ENCODE results near the gene NOL6.

NOL6 gene

DNA sequence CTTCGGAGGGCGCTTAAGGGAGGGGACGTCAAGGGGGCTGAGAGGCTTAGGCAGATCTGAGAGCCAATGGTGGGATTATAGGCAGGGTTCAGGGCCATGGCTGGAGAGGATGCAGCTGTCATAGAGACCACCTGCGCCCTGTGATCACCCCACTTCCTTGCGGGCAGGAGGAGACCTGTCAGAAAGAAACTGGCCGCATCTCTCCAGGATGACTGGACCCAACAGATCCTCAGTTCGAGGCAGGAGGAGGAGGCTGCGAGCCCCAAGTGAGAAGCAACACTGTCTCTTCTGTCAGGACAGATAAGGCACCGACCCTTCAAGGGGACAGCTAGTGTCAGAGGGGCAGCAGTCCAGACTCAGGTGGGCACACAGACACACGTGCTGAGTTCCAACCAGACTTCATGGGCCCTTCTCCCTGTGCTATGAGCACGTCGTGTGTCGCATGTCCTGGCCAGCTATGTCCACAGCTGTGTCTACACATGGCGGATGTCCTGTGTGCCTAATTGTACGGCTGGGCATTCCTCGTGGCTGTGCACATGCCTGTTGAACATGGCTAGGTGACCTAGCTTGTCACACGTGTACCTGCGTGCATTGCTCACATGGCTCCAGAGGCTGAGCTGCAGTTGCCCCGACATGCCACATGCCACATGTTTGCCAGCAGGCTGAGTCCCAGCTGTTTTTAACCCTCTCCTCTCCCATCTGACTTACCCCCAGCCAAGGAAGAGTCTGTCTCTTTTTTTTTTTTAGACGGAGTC, 25.7 kb downstream of the NOL6 start:
- no peak for DNase-seq

DNA sequence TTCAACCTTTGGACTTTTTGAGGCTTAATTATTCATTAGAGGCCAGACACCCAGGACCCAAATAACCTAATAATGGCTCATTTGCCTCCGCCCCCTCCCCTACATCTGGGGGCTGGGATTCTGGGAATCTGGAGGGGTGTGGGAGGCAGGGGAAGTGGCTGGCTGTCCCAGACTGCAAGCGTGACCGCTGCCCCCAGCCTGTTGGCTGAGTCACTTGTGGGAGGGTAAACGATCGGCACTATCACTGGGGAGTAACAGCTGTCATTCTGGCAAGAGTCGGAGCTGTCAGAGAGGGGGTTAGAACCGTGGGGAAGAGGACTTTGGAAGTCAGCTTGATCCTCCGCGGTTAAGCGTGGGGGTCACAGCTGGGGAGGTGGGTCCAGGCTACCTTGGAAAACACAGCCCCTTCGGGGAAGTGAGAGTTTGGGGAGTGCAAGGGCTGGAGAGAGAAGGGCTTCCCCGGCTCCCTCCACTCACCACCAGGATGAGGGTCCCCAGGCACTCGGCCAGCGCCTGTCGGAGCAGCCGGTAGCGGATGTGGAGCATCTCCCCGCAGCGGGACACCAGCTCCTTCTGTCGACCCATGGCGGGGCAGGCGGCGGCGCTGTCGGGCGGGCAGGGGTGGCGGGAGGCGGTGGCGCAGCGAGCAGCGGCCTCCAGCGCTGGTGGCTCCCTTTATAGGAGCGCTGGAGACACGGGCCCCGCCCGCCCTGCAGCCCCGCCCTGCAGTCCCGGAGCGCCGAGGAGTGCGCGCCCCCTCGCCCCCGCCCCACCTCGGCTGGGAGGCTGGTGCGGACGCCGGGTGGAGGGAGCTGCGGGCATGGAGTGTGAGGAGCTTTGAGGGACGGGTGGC, 26.6 kb downstream of the NOL6 start, which contains the start of gene AQP3:
AQP3 (minus strand) TSS at position 648 of the 853 bp plus-strand sequence; CDS start at position 585, 63 bp downstream.
- peak; percentile 69 to 85 for DNase-seq

DNA sequence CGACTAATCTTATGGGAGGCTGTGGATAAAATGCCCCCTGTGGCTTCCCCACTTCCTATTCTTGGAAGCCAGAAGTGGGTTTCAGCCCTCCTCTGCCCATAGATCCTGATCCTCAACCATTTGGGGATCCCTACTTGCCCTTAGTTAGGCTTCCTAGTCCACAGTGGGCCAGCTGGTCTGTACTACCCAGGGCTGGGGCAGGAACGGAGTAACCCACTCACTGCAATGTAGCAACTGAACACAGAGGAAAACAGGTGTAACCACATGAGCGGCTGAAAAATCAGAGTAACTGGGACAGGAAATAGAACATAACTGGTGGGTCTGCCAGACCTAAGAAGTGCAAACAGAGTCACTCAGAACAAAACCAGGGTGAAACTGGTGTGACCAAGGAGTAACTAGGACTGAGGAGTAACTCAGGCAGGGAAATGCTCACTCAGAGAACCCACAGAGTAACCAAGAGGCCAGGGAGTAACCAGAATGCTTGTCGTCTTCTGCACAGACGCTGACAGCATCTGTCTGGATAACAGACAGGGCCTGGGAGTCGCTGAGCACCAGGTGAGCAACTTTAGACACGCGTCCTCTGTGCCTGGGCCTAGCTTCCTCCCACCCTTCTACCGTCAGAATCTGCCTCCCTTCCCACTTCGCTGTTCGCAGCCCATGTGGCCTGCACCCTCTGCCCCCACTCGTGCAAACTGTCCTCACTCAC, 27.3 kb downstream of the NOL6 start:
- peak; percentile 20 to 69 for DNase-seq

DNA sequence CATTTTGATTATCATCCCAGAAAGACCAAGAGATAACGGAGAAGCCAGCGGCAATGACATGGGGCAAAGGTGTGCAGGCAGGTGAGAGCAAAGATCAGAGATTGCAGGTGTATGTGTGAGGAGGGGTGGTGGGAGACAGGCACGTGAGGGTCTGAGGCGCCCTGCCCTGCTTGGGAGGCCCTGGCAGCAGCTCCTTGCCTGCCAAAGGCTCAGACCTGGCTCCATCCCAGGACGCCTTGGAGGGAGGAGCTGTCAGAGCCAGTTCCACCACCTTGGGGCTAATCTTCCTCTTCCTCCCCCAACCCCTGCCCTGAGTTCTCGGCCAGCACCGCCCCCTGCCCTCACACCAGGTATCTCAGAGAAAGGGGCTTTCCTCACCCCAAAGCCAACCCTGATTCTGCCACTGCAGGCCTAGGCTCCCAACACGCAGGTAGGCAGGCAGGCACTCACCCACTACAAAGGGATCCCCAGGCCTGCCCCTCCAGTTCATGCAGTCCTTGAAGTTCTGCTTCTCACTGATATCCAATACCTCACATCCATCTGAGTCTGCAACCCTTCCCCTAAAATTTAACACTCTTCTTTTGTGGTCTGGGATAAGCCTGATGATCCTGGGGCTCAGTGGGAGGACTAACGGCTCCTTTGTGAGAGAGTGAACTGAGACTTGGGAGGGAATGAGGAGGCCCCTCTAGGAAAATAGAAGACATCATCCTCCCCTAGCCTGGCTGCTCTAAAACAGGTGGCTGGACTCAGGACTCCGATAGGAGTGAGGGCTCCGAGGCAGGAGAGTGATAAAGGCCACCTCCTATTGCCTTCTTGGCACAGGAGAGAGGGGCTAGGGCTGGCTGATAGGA, 28.1 kb downstream of the NOL6 start:
- DNase-seq: peak; percentile 9 to 50

DNA sequence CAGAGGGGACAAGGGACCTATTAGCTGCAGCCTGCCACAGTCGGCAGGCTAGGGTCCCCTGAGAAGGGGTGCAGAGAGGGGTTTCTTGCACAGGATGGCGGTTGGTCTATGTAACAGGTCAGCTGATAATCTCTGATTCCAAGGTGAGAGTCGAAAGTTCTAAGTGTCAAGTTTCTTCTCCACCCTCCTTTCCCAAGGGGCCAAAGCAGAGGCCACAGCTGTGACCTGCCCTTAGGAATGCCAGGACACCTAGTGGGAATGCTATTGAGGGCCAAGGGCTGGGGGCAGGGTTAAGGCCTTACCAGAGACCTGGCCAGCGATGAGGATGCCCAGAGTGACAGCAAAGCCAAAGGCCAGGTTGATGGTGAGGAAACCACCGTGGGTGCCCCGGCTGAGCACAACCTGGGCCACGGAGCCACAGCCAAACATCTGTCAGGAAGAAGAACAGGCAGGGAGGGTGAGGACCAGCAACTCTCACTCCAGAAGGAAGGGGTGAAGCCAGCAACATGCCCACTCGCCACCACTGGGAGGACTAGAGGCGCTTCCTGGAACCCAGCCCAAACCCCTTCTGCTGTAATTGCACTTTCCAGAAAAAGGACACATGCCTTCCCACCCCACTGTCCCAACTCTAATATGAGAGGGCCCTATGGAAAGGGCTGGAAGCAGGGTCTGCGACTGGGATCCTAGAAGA, 30.1 kb downstream of the NOL6 start:
- no peak for DNase-seq

DNA sequence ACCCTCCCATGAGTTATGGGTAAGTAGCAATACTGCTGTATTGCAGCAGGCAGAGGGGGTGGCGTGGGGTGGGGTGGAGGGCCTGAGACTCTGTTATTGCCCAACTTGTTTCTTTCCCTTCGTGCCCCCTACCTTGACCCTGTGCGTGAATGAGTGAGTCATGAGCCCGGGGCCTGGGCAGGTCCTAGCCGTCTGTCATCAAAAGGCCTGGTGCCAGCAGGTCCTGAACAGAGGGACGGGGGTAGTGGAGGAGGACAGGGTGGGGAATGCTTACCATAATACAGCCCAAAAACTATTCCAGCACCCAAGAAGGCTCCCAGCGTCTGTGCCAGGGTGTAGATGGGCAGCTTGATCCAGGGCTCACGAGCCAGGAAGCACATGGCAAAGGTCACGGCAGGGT, 30.7 kb downstream of the NOL6 start:
- no peak for DNase-seq

DNA sequence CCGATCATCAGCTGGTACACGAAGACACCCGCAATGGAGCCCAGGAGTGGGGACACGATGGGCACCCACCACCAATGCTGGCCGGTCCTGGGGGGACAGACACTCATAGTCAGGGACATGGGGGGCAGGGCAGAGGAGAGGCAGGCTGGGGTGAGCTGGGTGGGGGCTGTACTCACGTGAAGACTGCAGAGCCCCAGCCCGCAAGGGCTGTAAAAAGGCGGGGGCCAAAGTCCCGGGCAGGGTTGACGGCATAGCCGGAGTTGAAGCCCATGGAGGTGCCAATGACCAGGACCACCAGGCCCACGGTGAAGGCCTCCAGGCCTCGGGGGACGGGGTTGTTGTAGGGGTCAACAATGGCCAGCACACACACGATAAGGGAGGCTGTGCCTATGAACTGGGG, 31.6 kb downstream of the NOL6 start:
- DNase-seq: no peak

DNA sequence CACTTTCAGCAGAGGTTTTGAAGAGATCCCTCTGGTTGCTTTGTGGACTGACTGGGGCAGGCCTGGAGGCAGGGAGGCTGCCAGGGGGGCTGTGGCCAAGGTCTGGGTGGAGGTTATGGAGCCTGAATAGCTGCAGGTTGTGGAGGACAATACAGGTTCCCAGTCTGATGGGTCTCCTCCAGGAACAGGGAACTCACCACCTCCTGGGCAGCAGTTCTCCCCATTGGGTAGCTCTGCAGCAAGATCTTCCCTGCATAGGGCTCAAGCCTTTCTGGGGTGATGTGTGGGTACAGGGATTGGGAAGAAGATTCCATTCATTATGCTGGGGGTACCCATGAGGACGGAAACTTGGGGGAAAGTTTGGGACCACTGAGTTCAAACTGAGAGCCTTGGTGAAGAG, 33.1 kb downstream of the NOL6 start:
- DNase-seq: no peak

DNA sequence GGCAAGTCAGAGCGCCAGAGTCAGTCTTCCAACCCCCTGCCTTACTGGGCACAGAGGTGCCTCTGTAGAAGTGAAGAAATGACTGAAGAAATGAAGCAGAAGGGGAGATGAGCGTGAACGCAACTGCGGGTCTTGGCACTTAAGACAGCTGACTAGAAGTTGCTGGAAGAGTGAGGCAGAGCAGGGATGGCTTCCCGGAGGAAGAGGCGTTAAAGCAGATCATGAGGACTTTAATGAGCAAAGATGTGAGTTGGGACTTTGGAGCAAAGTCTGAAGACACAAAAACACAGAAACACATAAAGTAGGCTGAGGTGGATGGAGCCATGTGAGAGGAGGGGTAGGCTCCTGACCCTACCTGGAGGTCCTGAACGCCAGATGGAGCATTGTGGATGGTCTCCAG, 33.5 kb downstream of the NOL6 start:
- no peak for DNase-seq

DNA sequence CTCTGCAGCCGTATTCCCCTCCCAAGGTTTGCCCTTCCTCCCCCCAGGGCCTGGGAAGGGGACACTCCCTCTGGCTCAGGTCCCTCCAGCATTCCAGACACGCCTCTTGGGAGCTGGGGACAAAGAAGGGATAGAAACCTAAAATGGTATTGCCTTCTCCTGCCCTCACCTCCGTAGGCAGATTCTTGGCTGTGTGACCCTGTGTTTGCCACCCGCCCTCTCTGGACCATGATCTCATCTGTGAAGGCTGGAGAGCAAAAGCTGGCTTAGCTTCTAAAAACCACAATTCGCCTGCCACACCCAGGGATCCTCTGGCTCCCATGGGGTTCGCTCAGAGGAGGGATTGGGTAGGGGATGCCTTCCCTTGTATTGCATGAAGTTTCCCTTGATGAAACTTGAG, 34.0 kb downstream of the NOL6 start:
- DNase-seq: no peak

DNA sequence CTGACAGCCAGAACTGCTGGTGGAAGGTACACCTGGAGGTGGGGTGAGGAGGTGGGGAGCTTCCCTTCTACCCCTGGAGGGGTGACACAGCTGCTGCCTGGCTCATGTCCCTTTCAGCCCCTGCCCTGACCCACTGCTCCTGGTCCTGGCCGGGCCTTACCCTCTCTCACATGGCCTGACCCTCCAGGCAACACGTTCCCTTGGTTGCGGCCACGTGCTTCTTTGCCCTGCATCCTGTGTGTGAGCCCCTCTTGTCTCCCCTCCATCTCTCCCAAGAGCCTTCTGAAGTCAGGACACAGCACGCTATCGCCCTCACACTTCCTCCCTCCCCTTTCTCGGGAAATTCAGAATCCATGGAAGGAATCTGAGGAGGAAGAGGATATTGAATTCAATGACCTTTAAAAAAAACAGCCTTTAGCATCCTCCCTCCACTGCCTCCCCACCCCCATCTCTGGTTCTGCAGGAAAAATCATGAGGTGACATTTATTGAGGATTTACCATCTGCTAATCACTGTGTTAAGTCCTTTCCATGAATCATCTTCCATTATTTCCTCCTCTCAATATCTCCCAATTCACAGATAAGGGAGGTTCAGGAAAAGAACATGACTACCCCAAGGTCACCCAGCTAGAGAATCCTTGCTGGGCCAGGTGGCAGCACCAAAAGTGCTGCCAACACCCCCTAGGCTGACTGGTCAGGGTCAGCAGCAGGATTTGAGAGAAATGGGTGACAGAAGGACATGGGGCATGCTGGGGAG, 34.6 kb downstream of the NOL6 start:
- DNase-seq: no peak

DNA sequence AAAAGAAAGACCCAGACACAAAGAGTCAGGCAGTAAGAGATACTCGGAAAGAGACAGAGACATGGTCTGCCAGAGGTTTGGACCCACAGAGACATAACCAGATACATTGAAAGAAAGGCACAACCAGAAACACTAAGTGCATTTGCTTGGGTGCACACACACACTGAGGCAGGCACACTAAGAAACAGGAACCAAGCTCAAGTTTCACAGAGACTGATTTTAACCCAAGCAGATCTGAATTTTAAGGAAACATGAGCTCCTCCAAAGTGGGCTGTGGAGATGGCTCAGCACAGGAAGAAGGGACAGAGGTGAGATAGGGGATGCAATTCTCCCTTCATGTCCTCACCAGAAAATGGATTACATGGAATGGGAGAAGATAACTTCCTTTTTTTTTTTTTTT, 35.8 kb downstream of the NOL6 start:
- no peak for DNase-seq

DNA sequence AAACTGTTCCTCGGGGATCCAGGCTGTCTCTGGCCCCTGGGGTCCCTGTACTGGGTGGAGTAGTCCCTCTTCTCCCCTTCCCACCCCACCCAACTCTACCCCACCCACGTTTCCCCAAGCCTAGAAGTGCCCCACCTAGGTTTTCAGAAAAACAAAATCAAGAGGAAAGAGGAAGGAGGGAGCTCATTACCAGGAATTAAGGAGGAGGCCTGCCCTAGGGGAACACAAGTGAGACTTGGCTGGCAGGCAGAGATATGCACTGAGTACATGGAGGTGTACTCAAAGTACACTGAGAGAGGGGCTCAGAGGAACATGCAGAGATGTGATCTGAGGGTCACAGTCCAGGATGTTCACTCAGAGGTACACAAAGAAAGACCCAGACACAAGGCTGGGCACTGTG, 36.5 kb downstream of the NOL6 start:
- DNase-seq: no peak

DNA sequence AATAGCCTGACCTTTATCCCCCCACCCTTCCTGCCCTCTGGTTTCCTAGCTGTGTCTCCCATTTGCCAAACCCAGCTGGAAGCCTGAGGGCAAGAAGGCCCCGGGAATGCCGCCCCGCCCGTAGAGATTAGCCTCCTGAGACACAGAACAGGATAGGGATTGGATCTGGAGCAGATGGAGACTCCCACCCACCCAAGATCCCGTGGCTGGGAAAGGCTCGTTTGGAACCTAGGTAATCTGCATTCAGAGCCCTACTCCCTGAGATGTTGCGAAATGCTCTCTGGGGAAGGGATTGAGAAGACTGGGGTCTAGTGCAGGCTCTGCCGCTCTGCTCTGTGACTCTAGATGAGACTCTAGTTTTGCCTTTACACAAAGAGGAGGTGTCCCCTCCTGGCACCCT, 37.3 kb downstream of the NOL6 start:
- DNase-seq: no peak

DNA sequence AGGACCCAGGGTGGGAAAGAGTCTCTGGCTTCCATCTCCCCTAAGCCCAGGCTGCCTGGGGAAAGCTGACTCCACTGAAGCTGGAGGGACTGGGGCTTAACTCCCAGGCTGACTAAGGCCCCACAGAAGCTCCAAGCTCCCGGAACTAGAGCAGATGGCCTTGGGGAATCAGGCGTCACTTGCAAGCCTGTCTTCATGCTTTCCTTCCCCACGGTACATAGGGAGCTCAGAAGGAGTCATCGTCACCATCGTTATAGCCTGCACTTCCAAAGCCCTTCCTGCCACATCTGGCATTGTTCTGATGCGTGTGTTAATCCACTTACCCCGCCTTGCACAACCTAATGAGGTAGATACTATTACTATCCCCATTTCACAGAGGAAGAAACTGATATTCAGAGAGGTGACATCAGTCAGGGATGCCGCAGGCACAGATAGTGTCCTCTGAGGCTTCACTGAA, 37.9 kb downstream of the NOL6 start:
- DNase-seq: no peak

DNA sequence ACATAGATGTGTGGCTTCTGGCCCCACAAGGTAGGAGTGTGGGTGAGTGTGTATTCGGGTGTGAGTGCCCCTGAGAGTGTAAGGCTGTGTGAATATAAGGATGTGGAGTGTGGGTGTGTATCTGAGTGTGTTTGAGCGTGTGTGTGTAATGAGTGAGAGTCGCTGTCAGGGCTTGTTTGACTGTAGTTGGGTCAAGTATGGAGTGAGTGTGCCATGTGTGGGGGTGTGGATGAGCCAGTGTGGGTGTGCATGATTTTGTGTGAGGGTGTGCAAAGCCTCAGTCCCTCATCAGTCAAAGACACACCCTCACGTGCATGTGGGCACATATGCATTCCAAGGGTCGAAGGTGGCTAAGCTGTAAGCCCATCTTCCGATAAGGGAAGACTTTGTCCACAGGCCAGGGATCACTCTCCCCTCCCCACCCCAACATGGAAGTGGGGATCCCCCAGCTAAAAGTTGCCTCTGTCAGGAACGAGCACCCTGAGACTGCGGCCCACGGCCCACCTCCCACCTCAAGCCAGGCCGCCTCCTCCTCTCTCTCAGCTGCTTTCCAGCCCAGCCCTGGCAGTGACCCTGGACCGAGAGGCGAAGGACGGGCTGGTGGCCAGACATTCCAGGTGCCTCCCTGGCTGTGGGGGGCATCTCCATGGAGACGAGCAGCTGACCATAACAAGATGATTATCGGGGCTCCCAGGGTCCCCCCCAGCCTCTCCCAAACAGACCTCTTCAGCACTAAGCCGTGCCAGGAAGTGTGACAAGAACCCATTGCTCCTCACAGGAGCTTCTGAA, 39.2 kb downstream of the NOL6 start:
- no peak for DNase-seq

DNA sequence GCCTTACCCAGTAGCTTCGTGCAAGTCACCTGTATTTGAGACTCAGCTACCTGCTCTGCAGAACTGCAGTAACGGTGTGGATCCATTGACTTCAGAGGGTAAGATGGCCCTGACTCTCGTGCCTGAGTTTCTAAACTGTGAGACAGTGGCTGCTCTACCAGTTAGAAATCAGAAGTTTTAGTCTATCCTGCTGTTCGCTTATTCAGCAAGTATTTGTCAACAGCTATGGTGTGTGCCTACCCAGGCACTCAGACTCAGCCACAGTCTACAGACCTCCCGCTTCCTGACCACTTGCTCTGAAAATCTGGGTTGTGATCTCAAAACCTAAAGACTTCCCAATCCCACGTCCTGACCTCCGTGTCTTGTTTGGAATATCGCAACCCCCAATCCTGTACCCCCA, 39.9 kb downstream of the NOL6 start:
- no peak for DNase-seq

DNA sequence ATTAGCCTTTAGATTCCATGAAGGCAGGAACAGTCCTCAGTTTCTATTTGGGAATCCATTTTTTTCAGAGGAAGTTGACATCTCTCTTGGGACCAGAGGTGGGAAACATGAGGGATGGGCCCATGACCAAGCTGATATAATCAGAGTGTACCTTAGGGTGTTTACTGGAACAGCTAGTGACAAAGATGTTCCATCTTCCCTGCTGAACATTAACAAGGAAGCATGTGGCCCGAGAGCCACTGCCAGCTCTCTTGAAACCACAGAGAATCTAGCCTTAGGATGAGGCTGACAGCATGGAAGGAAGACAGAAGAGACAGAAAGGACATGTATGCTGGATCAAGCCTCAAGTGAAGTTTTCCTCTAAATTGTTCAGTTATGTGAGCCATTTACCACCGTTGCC, 42.3 kb downstream of the NOL6 start:
- DNase-seq: no peak

DNA sequence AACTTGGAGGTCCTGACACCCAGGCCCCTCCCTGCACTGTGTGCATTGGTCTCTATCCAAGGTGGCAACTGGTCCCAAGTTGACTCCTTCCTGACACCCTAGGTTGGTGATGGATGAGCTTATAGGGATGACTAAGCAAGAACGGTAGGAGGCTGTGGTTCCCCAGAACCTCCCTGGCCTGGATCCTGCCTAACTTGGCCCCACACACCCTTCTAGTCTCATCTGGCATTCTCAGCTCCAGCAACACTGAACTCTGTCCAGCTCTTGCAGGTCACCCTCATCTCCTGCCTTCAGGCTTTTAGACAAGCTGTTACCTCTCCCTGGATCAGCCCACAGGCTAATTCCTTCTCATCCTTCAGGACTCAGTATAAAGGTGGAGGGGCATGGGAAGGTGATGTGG, 42.8 kb downstream of the NOL6 start:
- DNase-seq: no peak

DNA sequence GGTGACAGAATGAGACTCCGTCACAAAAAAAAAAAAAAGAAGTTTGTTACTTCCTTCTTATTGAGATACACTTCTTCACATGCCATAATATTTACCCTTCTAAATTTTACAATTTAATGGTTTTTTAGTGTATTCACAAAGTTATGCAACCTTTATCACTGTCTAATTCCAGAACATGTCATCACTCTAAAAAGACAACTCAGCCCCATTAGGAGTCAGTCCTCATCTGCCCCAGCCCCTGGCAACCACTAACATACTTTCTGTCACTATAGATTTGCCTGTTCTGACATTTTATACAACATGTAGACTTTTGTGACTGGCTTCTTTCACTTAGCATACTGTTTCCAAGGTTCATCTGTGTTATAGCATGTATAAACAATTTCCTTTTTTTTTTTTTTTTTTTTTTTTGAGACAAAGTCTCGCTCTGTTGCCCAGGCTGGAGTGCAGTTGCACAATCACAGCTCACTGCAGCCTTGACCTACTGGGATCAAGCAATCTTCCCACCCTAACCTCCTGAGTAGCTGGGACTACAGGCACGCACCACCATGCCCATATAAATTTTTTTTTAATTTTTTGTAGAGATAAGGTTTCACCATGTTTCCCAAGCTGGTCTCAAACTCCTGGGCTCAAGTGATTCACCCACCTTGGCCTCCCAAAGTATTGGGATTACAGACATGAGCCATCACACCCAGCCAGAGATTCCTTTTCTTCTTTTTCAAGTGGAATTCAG, 44.3 kb downstream of the NOL6 start:
- DNase-seq: no peak

Measured in CD4-positive, alpha-beta T cell treated with Interferon alpha-2 for 1 hour (primary cell).